ENCODE measurements around the gene FREY1. TPM values are rescaled to one million over a fixed set of nuclear protein-coding genes. Genes with fewer than 3 reads are reported as not detected.

The FREY1 gene
- total and polyA plus RNA-seq, 8 donors = 0.12 to 1.3 (median 0.40) TPM; not detected in 1

GRCh38 chr11:45876401-45876800 lies 30.7 kb downstream of the FREY1 start:
- no peak for TF ChIP-seq CTCF (IDR thresholded peaks at IDR 0.05)
- ATAC-seq (no peak), FAIRE-seq (no peak), DNase-seq (no peak)
- Histone ChIP-seq H3K27me3 (no peaks in the 10 kb centered on the region), H3K27ac (no peak overlapping the region), H3K36me3 (peaks cover 0 to 33% (median 24%) of the 10 kb centered on the region in 3 donors), H3K9me3 (no peaks in the 10 kb centered on the region), H3K4me1 (no peaks in the 10 kb centered on the region), H3K4me3 (no peak overlapping the region)
- 67% methylated on average over 6 of the region's 6 CpGs for WGBS, 2 donors
- intact Hi-C loops (cut with DNase I) = loop anchor here in 1 of 3 donors (10.0 kb wide), 1 partner anchor 128 kb away; no protein-coding TSS in a partner anchor

GRCh38 chr11:45872651-45873356 lies 34.3 kb downstream of the FREY1 start:
- 68 to 80% methylated on average over 9 of the region's 9 CpGs for WGBS, 2 donors
- Histone ChIP-seq H3K9me3 (no peaks in the 10 kb centered on the region), H3K4me3 (no peak overlapping the region), H3K27me3 (no peaks in the 10 kb centered on the region), H3K36me3 (peaks cover 0 to 56% (median 32%) of the 10 kb centered on the region in 3 donors), H3K27ac (no peak overlapping the region), H3K4me1 (no peaks in the 10 kb centered on the region)
- ATAC-seq (peak; percentile 72 to 97 (median 92)), DNase-seq (peak in 3 of 6 donors; percentile 42 to 75 (median 66)), FAIRE-seq (no peak)
- intact Hi-C loops (cut with DNase I) = loop anchor here in 1 of 3 donors (10.0 kb wide), 1 partner anchor 132 kb away; no protein-coding TSS in a partner anchor
- peak; percentile 20 to 40 (median 37) for TF ChIP-seq CTCF (IDR thresholded peaks at IDR 0.05)

GRCh38 chr11:45871638-45872037 lies 35.4 kb downstream of the FREY1 start:
- no peak for TF ChIP-seq CTCF (IDR thresholded peaks at IDR 0.05)
- ATAC-seq (no peak), FAIRE-seq (no peak), DNase-seq (no peak)
- H3K4me1 ChIP-seq = no peaks in the 10 kb centered on the region
- WGBS, 2 donors = 93 to 94% methylated on average over 2 of the region's 2 CpGs
- no peak overlapping the region for H3K27ac ChIP-seq
- no peaks in the 10 kb centered on the region for H3K27me3 ChIP-seq
- H3K36me3 ChIP-seq = peaks cover 0 to 66% (median 32%) of the 10 kb centered on the region in 3 donors
- intact Hi-C loops (cut with DNase I) = loop anchor here in 1 of 3 donors (10.0 kb wide), 1 partner anchor 133 kb away; no protein-coding TSS in a partner anchor
- no peak overlapping the region for H3K4me3 ChIP-seq
- H3K9me3 ChIP-seq = no peaks in the 10 kb centered on the region

- Histone ChIP-seq H3K36me3 (peaks cover 0 to 69% (median 32%) of the 10 kb centered on the region in 3 donors), H3K4me3 (no peak overlapping the region), H3K9me3 (no peaks in the 10 kb centered on the region), H3K27ac (no peak overlapping the region), H3K4me1 (no peaks in the 10 kb centered on the region), H3K27me3 (no peaks in the 10 kb centered on the region)
- DNase-seq = no peak
- intact Hi-C loops (cut with DNase I) = loop anchor here in 1 of 3 donors (10.0 kb wide), 1 partner anchor 134 kb away; no protein-coding TSS in a partner anchor
- TF ChIP-seq CTCF (IDR thresholded peaks at IDR 0.05) = no peak
- ATAC-seq = no peak
- WGBS, 2 donors = 87 to 94% methylated on average over 4 of the region's 4 CpGs
- no peak for FAIRE-seq
Observed at GRCh38 chr11:45870706-45871105, 36.4 kb downstream of the FREY1 start.

GRCh38 chr11:45869551-45869950 lies 37.5 kb downstream of the FREY1 start:
- ATAC-seq (no peak), DNase-seq (no peak)
- 87 to 89% methylated on average over 12 of the region's 12 CpGs for WGBS, 2 donors

More at GRCh38 chr11:45869551-45869950, 37.5 kb downstream of the FREY1 start:
- Histone ChIP-seq H3K9me3 (no peaks in the 10 kb centered on the region), H3K4me1 (no peaks in the 10 kb centered on the region), H3K36me3 (peaks cover 0 to 74% (median 32%) of the 10 kb centered on the region in 3 donors), H3K4me3 (no peak overlapping the region), H3K27ac (no peak overlapping the region), H3K27me3 (no peaks in the 10 kb centered on the region)
- TF ChIP-seq CTCF (IDR thresholded peaks at IDR 0.05) = no peak
- no peak for FAIRE-seq
- intact Hi-C loops (cut with DNase I) = loop anchor here in 1 of 3 donors (10.0 kb wide), 1 partner anchor 45 kb away; the partner anchor contains the start of gene PEX16
